ENCODE results near the gene ITIH3.

GRCh38 chr3:52791928-52792327, 2.7 kb upstream of the ITIH3 start:
- TF ChIP-seq CTCF (conservative IDR thresholded peaks at IDR 0.05; ENCODE audit: low read depth, low read length): no peak
- no peak for TF ChIP-seq MXI1 (IDR thresholded peaks at IDR 0.05; ENCODE audit: borderline replicate concordance, low read depth, low read length)
- no peak for TF ChIP-seq POLR2A (IDR thresholded peaks at IDR 0.05; ENCODE audit: low read depth, low read length)
- TF ChIP-seq CEBPB (IDR thresholded peaks at IDR 0.05; ENCODE audit: low read depth, low read length): no peak
- no peak for TF ChIP-seq CHD1 (IDR thresholded peaks at IDR 0.05; ENCODE audit: low read depth, low read length)
- no peak for TF ChIP-seq NFE2L2 (IDR thresholded peaks at IDR 0.05; ENCODE audit: low read depth, low read length)
- no peak for TF ChIP-seq ELK1 (IDR thresholded peaks at IDR 0.05; ENCODE audit: borderline replicate concordance, low read depth, low read length)

Data from IMR-90 (cell line).